GM23338 (cell line): ENCODE measurements around the gene CYP2C19. TPM values are rescaled to one million over a fixed set of nuclear protein-coding genes. Genes with fewer than 3 reads are reported as not detected.

Source experiments
- ATAC-seq: fragments of 200-7000 bp; cut with Tn5 transposase; 3 replicates; pipeline ENCODE4 v1.9.1; 2020
- DNase-seq: peaks from one replicate; pipeline ENCODE4 v3.0.0-alpha.2; 2015; ENCODE audit warnings: low spot score
- H2AFZ ChIP-seq: fragments of 200-600 bp; sonication (generic); 2 replicates; pipeline ENCODE4 v1.8.0; 2016; ENCODE audit warnings: antibody characterized with exemption, mild to moderate bottlenecking, moderate library complexity
- H3F3A ChIP-seq: fragments of 200-600 bp; sonication (generic); replicated peaks from 2 replicates; pipeline ENCODE4 v1.8.0; 2017; ENCODE audit warnings: antibody characterized with exemption, mixed run types, low read depth
- H3K27ac ChIP-seq: fragments of 200-600 bp; sonication (generic); 2 replicates; pipeline ENCODE4 v1.6.1; 2016; ENCODE audit warnings: low read depth
- H3K27me3 ChIP-seq: fragments of 200-600 bp; sonication (generic); 2 replicates; pipeline ENCODE4 v1.8.0; 2016; ENCODE audit warnings: mild to moderate bottlenecking, mixed run types, moderate library complexity; ENCODE audit not compliant: insufficient read depth
- H3K36me3 ChIP-seq: fragments of 200-600 bp; sonication (generic); 2 replicates; pipeline ENCODE4 v1.8.0; 2016; ENCODE audit warnings: mild to moderate bottlenecking; ENCODE audit not compliant: insufficient read depth
- H3K4me1 ChIP-seq: fragments of 200-600 bp; sonication (generic); 2 replicates; pipeline ENCODE4 v1.8.0; 2016; ENCODE audit warnings: mild to moderate bottlenecking, moderate library complexity; ENCODE audit not compliant: insufficient read depth
- H3K4me2 ChIP-seq: fragments of 200-600 bp; sonication (generic); 2 replicates; pipeline ENCODE4 v1.7.1; 2017; ENCODE audit warnings: mixed run types
- H3K4me3 ChIP-seq: fragments of 200-600 bp; sonication (generic); 2 replicates; pipeline ENCODE4 v1.6.1; 2016; ENCODE audit warnings: mixed run types
- H3K79me2 ChIP-seq: fragments of 200-600 bp; sonication (generic); replicated peaks from 2 replicates; pipeline ENCODE4 v1.8.0; 2017; ENCODE audit warnings: mild to moderate bottlenecking; ENCODE audit not compliant: insufficient read depth
- H3K9me2 ChIP-seq: fragments of 200-600 bp; sonication (generic); 2 replicates; pipeline ENCODE4 v1.8.0; 2017; ENCODE audit not compliant: insufficient read depth
- H4K20me1 ChIP-seq: fragments of 200-600 bp; sonication (generic); replicated peaks from 2 replicates; pipeline ENCODE4 v1.8.0; 2017; ENCODE audit warnings: mild to moderate bottlenecking; ENCODE audit not compliant: insufficient read depth
- H3K27ac Mint-ChIP-seq: 2 replicates; pipeline ENCODE4 v1.8.0; 2020; ENCODE audit warnings: inconsistent platforms, mild to moderate bottlenecking, moderate library complexity, mixed read lengths
- H3K27me3 Mint-ChIP-seq: 3 replicates; pipeline ENCODE4 v1.8.0; 2022; ENCODE audit warnings: low read depth, mild to moderate bottlenecking, moderate library complexity, mixed read lengths, inconsistent platforms; ENCODE audit not compliant: insufficient read depth, poor library complexity
- H3K36me3 Mint-ChIP-seq: 3 replicates; pipeline ENCODE4 v1.8.0; 2021; ENCODE audit warnings: low read depth, mild to moderate bottlenecking, inconsistent platforms, moderate library complexity, mixed read lengths
- H3K4me1 Mint-ChIP-seq: 3 replicates; pipeline ENCODE4 v1.8.0; 2020; ENCODE audit warnings: mild to moderate bottlenecking, inconsistent platforms, mixed read lengths
- H3K4me3 Mint-ChIP-seq: 3 replicates; pipeline ENCODE4 v1.8.0; 2021; ENCODE audit warnings: moderate library complexity, mild to moderate bottlenecking, inconsistent platforms, mixed read lengths
- H3K9me3 Mint-ChIP-seq: 3 replicates; pipeline ENCODE4 v1.8.0; 2020; ENCODE audit warnings: moderate library complexity, mild to moderate bottlenecking, inconsistent platforms, mixed read lengths
- CREB1 ChIP-seq: fragments of 250-450 bp; sonication (Bioruptor Pico); IDR thresholded peaks from 2 replicates; pipeline ENCODE4 v1.5.0; 2020; ENCODE audit warnings: low read depth, mild to moderate bottlenecking, moderate library complexity
- CTCF ChIP-seq, 2 experiments: fragments of 200-600 bp in 1 of 2; sonication (generic) in 1 of 2; conservative IDR thresholded peaks; 2 replicates each; pipeline versions ENCODE4 v1.5.1 to v1.6.1; 2016 to 2017; ENCODE audit warnings: antibody characterized with exemption in 2 of 2, low read depth in 2 of 2, mild to moderate bottlenecking in 2 of 2, moderate library complexity in 1 of 2
- ETS1 ChIP-seq: IDR thresholded peaks from 2 replicates; pipeline ENCODE4 v1.6.1; 2016; ENCODE audit warnings: antibody characterized with exemption
- EZH2 ChIP-seq: fragments of 200-600 bp; sonication (generic); IDR thresholded peaks from one replicate; pipeline ENCODE4 v1.8.0; 2017; ENCODE audit warnings: antibody characterized with exemption, mild to moderate bottlenecking, low read depth; ENCODE audit not compliant: unreplicated experiment
- EZH2phosphoT487 ChIP-seq: fragments of 200-600 bp; sonication (generic); IDR thresholded peaks from one replicate; pipeline ENCODE4 v1.8.1; 2018; ENCODE audit warnings: antibody characterized with exemption; ENCODE audit not compliant: unreplicated experiment
- JUNB ChIP-seq: IDR thresholded peaks from one replicate; pipeline ENCODE4 v1.6.1; 2016; ENCODE audit warnings: antibody characterized with exemption; ENCODE audit not compliant: unreplicated experiment
- NANOG ChIP-seq: IDR thresholded peaks from 2 replicates; pipeline ENCODE4 v1.6.1; 2016; ENCODE audit warnings: antibody characterized with exemption, borderline replicate concordance
- POLR2AphosphoS5 ChIP-seq: IDR thresholded peaks from 2 replicates; pipeline ENCODE4 v1.6.1; 2016; ENCODE audit warnings: antibody characterized with exemption, low read depth
- REST ChIP-seq: IDR thresholded peaks from one replicate; pipeline ENCODE4 v1.6.1; 2018; ENCODE audit warnings: antibody characterized with exemption; ENCODE audit not compliant: unreplicated experiment
- STAT1 ChIP-seq: IDR thresholded peaks from one replicate; pipeline ENCODE4 v1.6.1; 2016; ENCODE audit warnings: antibody characterized with exemption; ENCODE audit not compliant: unreplicated experiment
- ZNF114 ChIP-seq: fragments of 250-450 bp; sonication (Bioruptor Pico); IDR thresholded peaks from 2 replicates; pipeline ENCODE4 v1.5.0; 2020; ENCODE audit warnings: mild to moderate bottlenecking, moderate library complexity
- ZNF331 ChIP-seq: fragments of 250-450 bp; sonication (Bioruptor Pico); IDR thresholded peaks from 2 replicates; pipeline ENCODE4 v1.5.0; 2020; ENCODE audit warnings: low read depth, mild to moderate bottlenecking, moderate library complexity
- ZNF462 ChIP-seq: fragments of 250-450 bp; sonication (Bioruptor Pico); IDR thresholded peaks from 2 replicates; pipeline ENCODE4 v1.5.0; 2020; ENCODE audit warnings: mild to moderate bottlenecking, moderate library complexity
- polyA plus RNA-seq: library from polyadenylated mRNA; unstranded; fragments of >200 nt; fragmentation: Nextera tagmentation; extraction: Ambion mirVana; gene quantifications from 2 replicates; pipeline ENCODE4 v1.2.1, GENCODE V29; 2016
- total RNA-seq: library from RNA; depleted of rRNA; stranded (reverse); fragments of >200 nt; shearing (Covaris generic); gene quantifications from 2 replicates; pipeline ENCODE4 v1.2.3, GENCODE V29; 2014

Gene CYP2C19
- total and polyA plus RNA-seq, 2 experiments from 2014 or later: 0.21 TPM; not detected in 1

- no peaks in the 10 kb centered on the region for H4K20me1 ChIP-seq
- Mint-ChIP-seq H3K36me3 (no peaks in the 10 kb centered on the region), H3K9me3 (no peaks in the 10 kb centered on the region; the same call in 2 of the 3 replicates), H3K4me3 (no peak overlapping the region), H3K27ac (no peak overlapping the region), H3K4me1 (no peaks in the 10 kb centered on the region), H3K27me3 (no peaks in the 10 kb centered on the region)
- ATAC-seq: no peak
- H3K36me3 ChIP-seq: no peaks in the 10 kb centered on the region
- H3K79me2 ChIP-seq: no peaks in the 10 kb centered on the region
- H3K4me2 ChIP-seq: no peak overlapping the region
- H3K9me2 ChIP-seq: no peaks in the 10 kb centered on the region
- H3K4me1 ChIP-seq: no peaks in the 10 kb centered on the region
- no peaks in the 10 kb centered on the region for H3K27me3 ChIP-seq
- no peaks in the 10 kb centered on the region for H3F3A ChIP-seq
- H3K27ac ChIP-seq: no peak overlapping the region
- TF ChIP-seq ETS1 (no peak), STAT1 (no peak), REST (no peak), CREB1 (CRISPR knock-in tag) (no peak), EZH2 (no peak), NANOG (no peak), ZNF331 (CRISPR knock-in tag) (no peak), POLR2AphosphoS5 (no peak), ZNF462 (CRISPR knock-in tag) (no peak), ZNF114 (CRISPR knock-in tag) (no peak), CTCF (conservative IDR thresholded peaks at IDR 0.05; ENCODE audit: low read depth in 2 of 2) (no peak), EZH2phosphoT487 (no peak), JUNB (no peak)
- DNase-seq: no peak
- H3K4me3 ChIP-seq: no peak overlapping the region
- H2AFZ ChIP-seq: no peak overlapping the region
Observed at GRCh38 chr10:94851263-94851662, 88.8 kb downstream of the CYP2C19 start.
